Heart left ventricle (tissue), 13 donors: ENCODE measurements around the gene ASXL2.

Source experiments
- CTCF ChIP-seq, 12 donors: fragments of 200-600 bp; sonication (generic) in 4 of 12; IDR thresholded peaks; one replicate each; pipeline versions ENCODE4 v1.5.0 to v1.8.0; 2018 to 2022; ENCODE audit warnings: antibody characterized with exemption in 12 of 12, mild to moderate bottlenecking in 5 of 12
- POLR2A ChIP-seq, 2 donors: fragments of 450-650 bp; IDR thresholded peaks; one replicate each; pipeline ENCODE4 v1.6.1; 2017; ENCODE audit warnings: antibody characterized with exemption in 2 of 2, mild to moderate bottlenecking in 2 of 2, moderate library complexity in 2 of 2
- donor health status: ischemic (EF 13 %, LVEDD 7.1; RV severe dilation, severe dysfunction).
- donor health status: DM: no; HTN: yes; CAD: no.
- donor health status: DM: no; HTN: no; CAD: no.
- donor health status: ischemic (EF 25% LVEDD 6.9; RV normal size, moderate dysfunction).
- donor health status: ischemic (EF 25% LVEDD 5.7; RV mildly dilated, moderate dysfunction).
- donor health status: ischemic (EF 35%, LVEDD 5.7; RV mildly dilated, moderate dysfunction).
- donor health status: nonischemic (EF 11% LVEDD 7.7; RV severe dilation, severe dysfunction).
- donor health status: DM: yes; HTN: yes; CAD: no.
- donor health status: PGD.
- donor health status: ischemic (EF 29% LVEDD 5.4; RV normal size, mild dysfunction).
- donor health status: nonischemic (EF 23%, LVEDD 6.1; RV moderate dilation, normal function).

DNA sequence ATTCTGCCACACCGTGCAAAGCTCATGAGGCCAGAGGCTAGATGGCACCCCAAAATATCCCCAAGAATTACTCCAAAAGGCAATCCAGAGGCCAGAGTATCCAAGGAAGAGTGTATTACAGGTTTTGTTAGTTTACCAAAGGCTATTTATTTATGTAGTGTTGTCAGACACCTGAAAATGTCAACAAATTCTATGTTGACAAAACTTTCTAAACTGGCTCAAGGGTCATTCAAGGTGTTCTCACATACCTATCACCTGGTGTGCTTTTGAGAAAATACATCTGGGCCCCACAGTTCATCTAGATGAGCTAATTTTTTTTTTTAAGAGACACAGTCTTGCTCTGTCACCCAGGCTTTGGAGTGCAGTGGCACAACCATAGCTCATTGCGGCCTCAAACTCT, 192.5 kb downstream of the ASXL2 start:
- TF ChIP-seq CTCF (IDR thresholded peaks at IDR 0.05), result no peak
- TF ChIP-seq POLR2A (IDR thresholded peaks at IDR 0.05), result no peak
